Cardiac muscle cell (in vitro differentiated cells and primary cell): ENCODE results near the gene ZNF778. TPM values are rescaled to one million over a fixed set of nuclear protein-coding genes. Genes with fewer than 3 reads are reported as not detected.

ENCODE experiments used
- DNase-seq, 2 donors: peaks; one replicate each; pipeline versions ENCODE4 v3.0.0 to v3.0.0-alpha.2; 2010 to 2017; ENCODE audit warnings: low read depth in 1 of 2, low spot score in 1 of 2
- H3K27ac ChIP-seq: fragments of 200-600 bp; sonication (generic); 2 replicates; pipeline ENCODE4 v1.5.1; 2016
- H3K27me3 ChIP-seq: fragments of 200-600 bp; sonication (generic); 2 replicates; pipeline ENCODE4 v1.6.0; 2016; ENCODE audit warnings: control low read depth
- H3K36me3 ChIP-seq: fragments of 200-600 bp; sonication (generic); 2 replicates; pipeline ENCODE4 v1.5.1; 2016; ENCODE audit warnings: control low read depth
- H3K4me1 ChIP-seq: fragments of 200-600 bp; sonication (generic); 2 replicates; pipeline ENCODE4 v1.8.1; 2017; ENCODE audit warnings: low read depth, mild to moderate bottlenecking, mixed run types
- H3K4me3 ChIP-seq: fragments of 200-600 bp; sonication (generic); 2 replicates; pipeline ENCODE4 v1.5.1; 2016; ENCODE audit warnings: mild to moderate bottlenecking
- H3K9me3 ChIP-seq: fragments of 200-600 bp; sonication (generic); 2 replicates; pipeline ENCODE4 v1.5.1; 2017; ENCODE audit warnings: low read depth, mild to moderate bottlenecking, control low read depth
- CTCF ChIP-seq: IDR thresholded peaks from 2 replicates; pipeline ENCODE4 v1.5.1; 2012; ENCODE audit warnings: low read depth, mild to moderate bottlenecking, low read length
- polyA plus RNA-seq: library from polyadenylated mRNA; unstranded; fragments of >200 nt; fragmentation: Nextera tagmentation; extraction: Ambion mirVana; gene quantifications from 2 replicates; pipeline ENCODE4 v1.2.1, GENCODE V29; 2016
- total RNA-seq: library from RNA; depleted of rRNA; stranded (reverse); fragments of >200 nt; gene quantifications from 2 replicates; pipeline ENCODE4 v1.2.3, GENCODE V29; 2016

ZNF778 gene
- total and polyA plus RNA-seq, 2 experiments from 2014 or later: 4.1 to 25.8 TPM

- Histone ChIP-seq H3K27ac (no peak overlapping the region), H3K4me3 (no peak overlapping the region), H3K9me3 (no peaks in the 10 kb centered on the region), H3K36me3 (no peaks in the 10 kb centered on the region), H3K4me1 (peaks cover 8% of the 10 kb centered on the region), H3K27me3 (peaks cover 38% of the 10 kb centered on the region)
- no peak for TF ChIP-seq CTCF
- no peak for DNase-seq
Observed at GRCh38 chr16:89197633-89198416, 19.7 kb upstream of the ZNF778 start.

GRCh38 chr16:89198417-89199240 is 18.9 kb upstream of the ZNF778 start:
- no peak for TF ChIP-seq CTCF
- Histone ChIP-seq H3K27me3 (peaks cover 46% of the 10 kb centered on the region), H3K4me1 (peaks cover 8% of the 10 kb centered on the region)

GRCh38 chr16:89199241-89200123 is 18.0 kb upstream of the ZNF778 start:
- Histone ChIP-seq H3K36me3 (no peaks in the 10 kb centered on the region), H3K4me1 (peaks cover 8% of the 10 kb centered on the region), H3K27ac (no peak overlapping the region), H3K4me3 (no peak overlapping the region), H3K9me3 (no peaks in the 10 kb centered on the region), H3K27me3 (peaks cover 55% of the 10 kb centered on the region)
- no peak for TF ChIP-seq CTCF
- DNase-seq: no peak

More at GRCh38 chr16:89198417-89199240, 18.9 kb upstream of the ZNF778 start:
- no peak overlapping the region for H3K27ac ChIP-seq
- no peaks in the 10 kb centered on the region for H3K9me3 ChIP-seq
- no peak overlapping the region for H3K4me3 ChIP-seq
- no peak for DNase-seq
- no peaks in the 10 kb centered on the region for H3K36me3 ChIP-seq

- Histone ChIP-seq H3K9me3 (no peaks in the 10 kb centered on the region), H3K36me3 (no peaks in the 10 kb centered on the region), H3K4me1 (peaks cover 8% of the 10 kb centered on the region), H3K27me3 (peaks cover 61% of the 10 kb centered on the region), H3K4me3 (peak within 1 kb of the TSS; percentile 38), H3K27ac (no peak within 1 kb of the TSS)
- DNase-seq: no peak
- no peak for TF ChIP-seq CTCF
Observed at GRCh38 chr16:89200124-89200849, 17.2 kb upstream of the ZNF778 start, which contains the start of gene SLC22A31. Gene SLC22A31, minus strand, starts transcription at chr16:89200537. Its CDS starts 36 bp downstream, at chr16:89200501.
